Keratinocyte (primary cell): Measurements from ENCODE around the gene FGD4. TPM values are rescaled to one million over a fixed set of nuclear protein-coding genes. Genes with fewer than 3 reads are reported as not detected.
A peak's percentile ranks its signal among the peaks of the same experiment; 100 is the strongest.
"Not testable (repeated sequence)": the region's sequence is repeated elsewhere in the genome, so short reads cannot be mapped to it uniquely, and the experiment has no call there.

ENCODE experiments used
- DNase-seq: peaks from one replicate; pipeline ENCODE4 v3.0.0-alpha.2; 2011; ENCODE audit warnings: low read depth, missing footprints, low spot score
- FAIRE-seq: peaks from 2 replicates; lab custom pipeline; 2011; peaks lifted over from hg19 to GRCh38; lab: Jason Lieb, UNC
- H2AFZ ChIP-seq: 2 replicates; pipeline ENCODE4 v1.6.0; 2012; ENCODE audit warnings: low read length, control low read depth, inconsistent platforms; ENCODE audit not compliant: control insufficient read depth
- H3K27ac ChIP-seq: 2 replicates; pipeline ENCODE4 v1.5.1; 2011; ENCODE audit warnings: low read length; ENCODE audit not compliant: control insufficient read depth, insufficient read depth
- H3K27me3 ChIP-seq: 3 replicates; pipeline ENCODE4 v1.6.0; 2011; ENCODE audit warnings: low read length; ENCODE audit not compliant: control insufficient read depth, insufficient read depth; ENCODE audit errors: extremely low read depth
- H3K36me3 ChIP-seq, 2 experiments: 2 replicates in 1 of 2; 3 replicates in 1 of 2; pipeline ENCODE4 v1.5.1; 2011; ENCODE audit warnings: low read length in 2 of 2, mild to moderate bottlenecking in 1 of 2; ENCODE audit not compliant: control insufficient read depth in 2 of 2, insufficient read depth in 2 of 2; ENCODE audit errors: extremely low read depth in 1 of 2
- H3K4me1 ChIP-seq: 3 replicates; pipeline ENCODE4 v1.5.1; 2011; ENCODE audit warnings: low read length; ENCODE audit not compliant: control insufficient read depth, insufficient read depth; ENCODE audit errors: extremely low read depth
- H3K4me2 ChIP-seq: 3 replicates; pipeline ENCODE4 v1.6.0; 2011; ENCODE audit warnings: low read depth, low read length; ENCODE audit not compliant: control insufficient read depth, insufficient read depth; ENCODE audit errors: extremely low read depth
- H3K4me3 ChIP-seq, 3 experiments: fragments of 200-600 bp in 1 of 3; sonication (generic) in 1 of 3; 2 replicates in 2 of 3; 3 replicates in 1 of 3; pipeline ENCODE4 v1.5.1; 2011 to 2016; ENCODE audit warnings: low read length in 3 of 3, mild to moderate bottlenecking in 3 of 3, control low read depth in 2 of 3, inconsistent platforms in 1 of 3, low read depth in 1 of 3, mixed read lengths in 1 of 3, mixed run types in 1 of 3, moderate library complexity in 1 of 3; ENCODE audit not compliant: control insufficient read depth in 2 of 3, insufficient read depth in 2 of 3; ENCODE audit errors: extremely low read depth in 1 of 3
- H3K79me2 ChIP-seq: 2 replicates; pipeline ENCODE4 v1.6.0; 2012; ENCODE audit warnings: low read length; ENCODE audit not compliant: control insufficient read depth, insufficient read depth
- H3K9ac ChIP-seq: 3 replicates; pipeline ENCODE4 v1.6.0; 2011; ENCODE audit warnings: low read length; ENCODE audit not compliant: control insufficient read depth, insufficient read depth; ENCODE audit errors: extremely low read depth
- H3K9me1 ChIP-seq: 3 replicates; pipeline ENCODE4 v1.6.0; 2011; ENCODE audit warnings: low read length; ENCODE audit not compliant: control insufficient read depth, insufficient read depth; ENCODE audit errors: extremely low read depth
- H3K9me3 ChIP-seq: 2 replicates; pipeline ENCODE4 v1.5.1; 2012; ENCODE audit warnings: low read depth, low read length; ENCODE audit not compliant: control insufficient read depth
- H4K20me1 ChIP-seq: 3 replicates; pipeline ENCODE4 v1.6.0; 2011; ENCODE audit warnings: low read length; ENCODE audit not compliant: control insufficient read depth, insufficient read depth; ENCODE audit errors: extremely low read depth
- CTCF ChIP-seq, 3 experiments: IDR thresholded peaks in 1 of 3; conservative IDR thresholded peaks in 1 of 3; optimal IDR thresholded peaks in 1 of 3; 2 replicates in 2 of 3; 3 replicates in 1 of 3; pipeline versions ENCODE3 to v1.5.1; 2011; ENCODE audit warnings: low read length in 3 of 3, mild to moderate bottlenecking in 3 of 3, moderate library complexity in 2 of 3, control low read depth in 1 of 3, inconsistent platforms in 1 of 3; ENCODE audit not compliant: insufficient read depth in 2 of 3; ENCODE audit errors: extremely low read depth in 1 of 3
- EZH2 ChIP-seq: IDR thresholded peaks from one replicate; pipeline ENCODE4 v1.6.1; 2012; ENCODE audit warnings: inconsistent platforms, mild to moderate bottlenecking, low read length, moderate library complexity
- dilution Hi-C: fragments of 300-500 bp; cut with MboI; formaldehyde crosslinking; loops from one replicate; pipeline ENCODE4 v1.7.0; 2020; ENCODE audit warnings: low sequenced_read_pairs; ENCODE audit not compliant: extremely low pct_ligation_motif_present
- polyA plus RNA-seq, 5 experiments: library from polyadenylated mRNA; depleted of rRNA in 3 of 5; stranded (reverse) in 3 of 5; stranded (forward) in 1 of 5; unstranded in 1 of 5; fragments of >200 nt; gene quantifications; 1 replicate in 1 of 5; 2 replicates in 3 of 5; 3 replicates in 1 of 5; pipeline versions ENCODE4 v1.2.1 to v1.2.3, GENCODE V29; 2011 to 2012; ENCODE audit warnings: missing spikeins in 2 of 5, low read depth in 1 of 5, low replicate concordance in 1 of 5

The FGD4 gene
- polyA plus RNA-seq, 1 donor (not counting 4 experiments of a cell fraction or from before 2014, with no cell fraction given), result 10.5 TPM

GRCh38 chr12:32504591-32504990 lies 105.2 kb downstream of the FGD4 start:
- no peak overlapping the region for H2AFZ ChIP-seq
- dilution Hi-C loops, result no loop called here
- TF ChIP-seq EZH2, result no peak
- no peak for TF ChIP-seq CTCF (optimal IDR thresholded peaks at IDR 0.05 in 1 of 3, IDR thresholded peaks at IDR 0.05 in 1 of 3, conservative IDR thresholded peaks at IDR 0.05 in 1 of 3; ENCODE audit: extremely low read depth in 1 of 3, insufficient read depth in 2 of 3, low read length in 3 of 3)
- FAIRE-seq (peak; percentile 95), DNase-seq (no peak)
- no peaks in the 10 kb centered on the region for H3K9me3 ChIP-seq
- peak overlapping the region; percentile 45 for H3K27ac ChIP-seq
- H3K27me3 ChIP-seq, result no peaks in the 10 kb centered on the region
- peaks cover 0 to 2% of the 10 kb centered on the region in 2 experiments for H3K36me3 ChIP-seq
- H4K20me1 ChIP-seq, result no peaks in the 10 kb centered on the region
- peak overlapping the region; percentile 47 for H3K4me2 ChIP-seq
- no peak overlapping the region for H3K9ac ChIP-seq
- peaks cover 4% of the 10 kb centered on the region for H3K9me1 ChIP-seq
- peak overlapping the region in 2 of 3 experiments; percentile 34 to 43 for H3K4me3 ChIP-seq
- peaks cover 29% of the 10 kb centered on the region for H3K4me1 ChIP-seq
- H3K79me2 ChIP-seq, result peaks cover 53% of the 10 kb centered on the region

GRCh38 chr12:32505067-32505945 lies 105.9 kb downstream of the FGD4 start:
- Histone ChIP-seq H2AFZ (no peak overlapping the region), H3K4me2 (peak overlapping the region; percentile 47), H3K79me2 (peaks cover 53% of the 10 kb centered on the region), H3K27ac (peak overlapping the region; percentile 45), H3K27me3 (no peaks in the 10 kb centered on the region), H3K9me1 (peaks cover 6% of the 10 kb centered on the region), H3K9me3 (no peaks in the 10 kb centered on the region), H3K9ac (no peak overlapping the region), H3K4me3 (no peak overlapping the region), H3K36me3 (peaks cover 0 to 2% of the 10 kb centered on the region in 2 experiments), H3K4me1 (peaks cover 29% of the 10 kb centered on the region), H4K20me1 (no peaks in the 10 kb centered on the region)
- TF ChIP-seq EZH2, result no peak
- no peak for TF ChIP-seq CTCF (optimal IDR thresholded peaks at IDR 0.05 in 1 of 3, IDR thresholded peaks at IDR 0.05 in 1 of 3, conservative IDR thresholded peaks at IDR 0.05 in 1 of 3; ENCODE audit: extremely low read depth in 1 of 3, insufficient read depth in 2 of 3, low read length in 3 of 3)
- FAIRE-seq, result peak; percentile 57
- dilution Hi-C loops, result no loop called here
- DNase-seq, result no peak

DNA sequence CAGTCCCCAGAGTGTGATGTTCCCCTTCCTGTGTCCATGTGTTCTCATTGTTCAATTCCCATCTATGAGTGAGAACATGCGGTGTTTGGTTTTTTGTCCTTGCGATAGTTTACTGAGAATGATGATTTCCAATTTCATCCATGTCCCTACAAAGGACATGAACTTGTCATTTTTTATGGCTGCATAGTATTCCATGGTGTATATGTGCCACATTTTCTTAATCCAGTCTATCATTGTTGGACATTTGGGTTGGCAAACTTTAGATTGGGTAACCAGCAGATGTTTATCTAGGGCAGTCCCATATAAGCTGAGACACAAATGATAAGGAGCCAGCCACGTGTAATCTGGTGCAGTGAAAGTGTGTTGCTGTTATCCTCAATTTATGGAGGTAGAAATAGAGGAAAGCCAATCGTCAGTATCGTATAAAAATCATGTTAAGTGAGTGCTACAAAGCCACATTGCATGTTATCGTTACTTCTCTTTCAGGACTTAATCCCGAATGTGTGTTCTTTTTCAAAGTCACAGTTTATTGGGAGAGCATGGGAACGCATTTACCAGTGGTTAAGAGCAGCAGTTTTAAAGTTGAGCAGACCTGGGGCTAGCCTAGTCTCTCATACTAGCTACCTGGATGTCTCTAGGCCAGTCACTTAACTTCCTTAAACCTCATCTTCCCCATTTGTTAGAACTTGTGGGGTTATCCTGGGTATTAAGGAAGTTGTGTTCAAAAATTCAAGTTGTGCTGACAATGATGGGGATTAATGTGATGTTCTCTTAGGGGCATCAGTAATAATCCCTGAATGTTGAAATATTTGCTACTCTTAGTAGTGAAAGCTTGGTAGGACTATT lies 108.0 kb downstream of the FGD4 start:
- H3K27ac ChIP-seq, H4K20me1 ChIP-seq, FAIRE-seq, H3K36me3 ChIP-seq, H3K9ac ChIP-seq, dilution Hi-C loops, H3K4me3 ChIP-seq, H3K27me3 ChIP-seq, H3K9me1 ChIP-seq, H3K9me3 ChIP-seq, DNase-seq, H2AFZ ChIP-seq, H3K4me2 ChIP-seq: not testable (repeated sequence)
- Histone ChIP-seq H3K4me1 (peaks cover 29% of the 10 kb centered on the region), H3K79me2 (peaks cover 46% of the 10 kb centered on the region)
